GM23338 (cell line): ENCODE measurements around the gene GPR52.

Experiments used
- CREB1 ChIP-seq: fragments of 250-450 bp; sonication (Bioruptor Pico); IDR thresholded peaks from 2 replicates; pipeline ENCODE4 v1.5.0; 2020; ENCODE audit warnings: low read depth, mild to moderate bottlenecking, moderate library complexity
- CTCF ChIP-seq, 2 experiments: fragments of 200-600 bp in 1 of 2; sonication (generic) in 1 of 2; conservative IDR thresholded peaks; 2 replicates each; pipeline versions ENCODE4 v1.5.1 to v1.6.1; 2016 to 2017; ENCODE audit warnings: antibody characterized with exemption in 2 of 2, low read depth in 2 of 2, mild to moderate bottlenecking in 2 of 2, moderate library complexity in 1 of 2
- ETS1 ChIP-seq: IDR thresholded peaks from 2 replicates; pipeline ENCODE4 v1.6.1; 2016; ENCODE audit warnings: antibody characterized with exemption
- EZH2 ChIP-seq: fragments of 200-600 bp; sonication (generic); IDR thresholded peaks from one replicate; pipeline ENCODE4 v1.8.0; 2017; ENCODE audit warnings: antibody characterized with exemption, mild to moderate bottlenecking, low read depth; ENCODE audit not compliant: unreplicated experiment
- EZH2phosphoT487 ChIP-seq: fragments of 200-600 bp; sonication (generic); IDR thresholded peaks from one replicate; pipeline ENCODE4 v1.8.1; 2018; ENCODE audit warnings: antibody characterized with exemption; ENCODE audit not compliant: unreplicated experiment
- NANOG ChIP-seq: IDR thresholded peaks from 2 replicates; pipeline ENCODE4 v1.6.1; 2016; ENCODE audit warnings: antibody characterized with exemption, borderline replicate concordance
- POLR2AphosphoS5 ChIP-seq: IDR thresholded peaks from 2 replicates; pipeline ENCODE4 v1.6.1; 2016; ENCODE audit warnings: antibody characterized with exemption, low read depth
- REST ChIP-seq: IDR thresholded peaks from one replicate; pipeline ENCODE4 v1.6.1; 2018; ENCODE audit warnings: antibody characterized with exemption; ENCODE audit not compliant: unreplicated experiment
- STAT1 ChIP-seq: IDR thresholded peaks from one replicate; pipeline ENCODE4 v1.6.1; 2016; ENCODE audit warnings: antibody characterized with exemption; ENCODE audit not compliant: unreplicated experiment
- ZNF114 ChIP-seq: fragments of 250-450 bp; sonication (Bioruptor Pico); IDR thresholded peaks from 2 replicates; pipeline ENCODE4 v1.5.0; 2020; ENCODE audit warnings: mild to moderate bottlenecking, moderate library complexity
- ZNF331 ChIP-seq: fragments of 250-450 bp; sonication (Bioruptor Pico); IDR thresholded peaks from 2 replicates; pipeline ENCODE4 v1.5.0; 2020; ENCODE audit warnings: low read depth, mild to moderate bottlenecking, moderate library complexity

GRCh38 chr1:174407665-174408064, 40.1 kb upstream of the GPR52 start:
- TF ChIP-seq NANOG (no peak), CTCF (conservative IDR thresholded peaks at IDR 0.05; ENCODE audit: low read depth in 2 of 2) (no peak), EZH2 (no peak), REST (no peak), POLR2AphosphoS5 (no peak), CREB1 (CRISPR knock-in tag) (no peak), ZNF114 (no peak), EZH2phosphoT487 (no peak), STAT1 (no peak), ZNF331 (CRISPR knock-in tag) (no peak), ETS1 (no peak)
